B cell (primary cell): Measurements from ENCODE around the gene TMEFF1. TPM values are rescaled to one million over a fixed set of nuclear protein-coding genes. Genes with fewer than 3 reads are reported as not detected.

Experiments used
- ATAC-seq: fragments of 200-7000 bp; cut with Tn5 transposase; one replicate; pipeline ENCODE4 v1.10.0; 2021; ENCODE audit warnings: low read depth, mild to moderate bottlenecking, moderate number of reproducible peaks, moderate library complexity
- CTCF ChIA-PET: fragments of 350-600 bp; sonication (Branson Sonifier 250); formaldehyde crosslinking; loops from one replicate; lab custom pipeline; 2021; ENCODE audit warnings: antibody characterized with exemption, inconsistent platforms; lab: Charles Lee
- POLR2A ChIA-PET: fragments of 350-600 bp; sonication (Branson Sonifier 250); formaldehyde crosslinking; loops from one replicate; lab custom pipeline; 2021; ENCODE audit warnings: antibody characterized with exemption; lab: Charles Lee
- DNase-seq: peaks from one replicate; pipeline ENCODE4 v3.0.0; 2013
- H2AFZ ChIP-seq: 2 replicates; pipeline ENCODE4 v1.6.1; 2012; ENCODE audit warnings: mild to moderate bottlenecking, low read depth, low read length; ENCODE audit not compliant: insufficient read depth, poor library complexity, severe bottlenecking
- H3K27ac ChIP-seq, 2 donors: 1 replicate in 1 of 2; 2 replicates in 1 of 2; pipeline ENCODE4 v1.5.1; 2012 to 2013; ENCODE audit warnings: low read length in 2 of 2, mild to moderate bottlenecking in 2 of 2, moderate library complexity in 1 of 2
- H3K27me3 ChIP-seq, 4 experiments: fragments of 200-600 bp in 1 of 4; sonication (generic) in 1 of 4; replicated peaks in 1 of 4; 1 replicate in 2 of 4; 2 replicates in 2 of 4; pipeline versions ENCODE4 v1.6.1 to v1.7.0; 2013 to 2016; ENCODE audit warnings: low read length in 3 of 4, mild to moderate bottlenecking in 2 of 4, mixed read lengths in 1 of 4, moderate library complexity in 1 of 4; ENCODE audit not compliant: insufficient read depth in 4 of 4, control insufficient read depth in 3 of 4; ENCODE audit errors: control extremely low read depth in 1 of 4
- H3K36me3 ChIP-seq, 2 experiments: replicated peaks in 1 of 2; 1 replicate in 1 of 2; 2 replicates in 1 of 2; pipeline versions ENCODE4 v1.6.1 to v1.7.1; 2013; ENCODE audit warnings: low read length in 1 of 2; ENCODE audit not compliant: insufficient read depth in 2 of 2, control insufficient read depth in 1 of 2; ENCODE audit errors: control extremely low read depth in 1 of 2, extremely low read depth in 1 of 2
- H3K4me1 ChIP-seq, 2 donors: fragments of 200-600 bp in 1 of 2; sonication (generic) in 1 of 2; 1 replicate in 1 of 2; 2 replicates in 1 of 2; pipeline versions ENCODE4 v1.5.1 to v1.6.1; 2013 to 2017; ENCODE audit warnings: low read length in 2 of 2; ENCODE audit not compliant: control insufficient read depth in 2 of 2, insufficient read depth in 2 of 2
- H3K4me2 ChIP-seq: replicated peaks from 2 replicates; pipeline ENCODE3; 2012; ENCODE audit warnings: mild to moderate bottlenecking, low read depth, low read length; ENCODE audit not compliant: poor library complexity, severe bottlenecking
- H3K4me3 ChIP-seq, 5 experiments: fragments of 200-600 bp in 1 of 5; sonication (generic) in 1 of 5; 1 replicate in 3 of 5; 2 replicates in 2 of 5; pipeline versions ENCODE4 v1.5.1 to v1.7.0; 2011 to 2016; ENCODE audit warnings: low read length in 4 of 5, mild to moderate bottlenecking in 4 of 5, low read depth in 2 of 5, control low read depth in 1 of 5, moderate library complexity in 1 of 5; ENCODE audit not compliant: insufficient read depth in 1 of 5; ENCODE audit errors: control extremely low read depth in 1 of 5, extremely low read depth in 1 of 5
- H3K79me2 ChIP-seq: fragments of 200-600 bp; sonication (generic); one replicate; pipeline ENCODE4 v1.6.0; 2016; ENCODE audit warnings: low read length; ENCODE audit not compliant: control insufficient read depth, insufficient read depth
- H3K9ac ChIP-seq: fragments of 200-600 bp; sonication (generic); 2 replicates; pipeline ENCODE4 v1.6.1; 2017; ENCODE audit warnings: mild to moderate bottlenecking, low read length, moderate library complexity
- H3K9me3 ChIP-seq, 3 donors: one replicate each; pipeline versions ENCODE4 v1.6.1 to v1.7.1; 2013; ENCODE audit warnings: low read length in 2 of 3; ENCODE audit not compliant: control insufficient read depth in 2 of 3, insufficient read depth in 1 of 3; ENCODE audit errors: control extremely low read depth in 1 of 3
- H4K20me1 ChIP-seq: 2 replicates; pipeline ENCODE4 v1.6.0; 2012; ENCODE audit warnings: mild to moderate bottlenecking, low read length; ENCODE audit not compliant: insufficient read depth, control insufficient read depth, poor library complexity, severe bottlenecking
- H3K27ac Mint-ChIP-seq: one replicate; pipeline ENCODE4 v1.8.0; 2021; ENCODE audit warnings: mixed read lengths
- H3K27me3 Mint-ChIP-seq: one replicate; pipeline ENCODE4 v1.8.0; 2021; ENCODE audit warnings: mixed read lengths
- H3K4me1 Mint-ChIP-seq: one replicate; pipeline ENCODE4 v1.8.0; 2021; ENCODE audit warnings: mixed read lengths
- H3K4me3 Mint-ChIP-seq: one replicate; pipeline ENCODE4 v1.8.0; 2021; ENCODE audit warnings: mixed read lengths
- H3K9me3 Mint-ChIP-seq: one replicate; pipeline ENCODE4 v1.8.0; 2022; ENCODE audit warnings: mixed read lengths; ENCODE audit not compliant: insufficient read depth
- EZH2 ChIP-seq: IDR thresholded peaks from 2 replicates; pipeline ENCODE4 v1.6.1; 2012; ENCODE audit warnings: borderline replicate concordance, low read depth, mild to moderate bottlenecking, moderate library complexity, low read length; ENCODE audit not compliant: insufficient read depth, poor library complexity, severe bottlenecking
- WGBS: methylation state at CpG from one replicate; pipeline ENCODE4 v1.1.5; 2013; ENCODE audit warnings: missing lambda C conversion rate; ENCODE audit not compliant: insufficient coverage; 5-methylcytosine and 5-hydroxymethylcytosine counted together
- intact Hi-C: fragments of 100-400 bp; cut with micrococcal nuclease; formaldehyde crosslinking; loops from one replicate; pipeline ENCODE4 v1.10.0; 2022
- polyA plus RNA-seq: library from polyadenylated mRNA; depleted of rRNA; stranded (reverse); fragments of >200 nt; gene quantifications from 2 replicates; pipeline ENCODE4 v1.2.3, GENCODE V29; 2012
- total RNA-seq, 2 donors: library from RNA; stranded (reverse); fragments of 120-200 nt in 1 of 2; gene quantifications; 1 replicate in 1 of 2; 2 replicates in 1 of 2; pipeline versions ENCODE4 v1.2.3 to v1.2.4, GENCODE V29; 2013 to 2022
- TF ChIP-seq, protein P1 (sequence below): fragments of 200-600 bp; IDR thresholded peaks from one replicate; pipeline ENCODE4 v1.8.0; 2022; ENCODE audit warnings: antibody characterized with exemption, mild to moderate bottlenecking

The TMEFF1 gene
- total and polyA plus RNA-seq, 2 donors (not counting 1 experiment from before 2014, with no cell fraction given) = not detected

DNA sequence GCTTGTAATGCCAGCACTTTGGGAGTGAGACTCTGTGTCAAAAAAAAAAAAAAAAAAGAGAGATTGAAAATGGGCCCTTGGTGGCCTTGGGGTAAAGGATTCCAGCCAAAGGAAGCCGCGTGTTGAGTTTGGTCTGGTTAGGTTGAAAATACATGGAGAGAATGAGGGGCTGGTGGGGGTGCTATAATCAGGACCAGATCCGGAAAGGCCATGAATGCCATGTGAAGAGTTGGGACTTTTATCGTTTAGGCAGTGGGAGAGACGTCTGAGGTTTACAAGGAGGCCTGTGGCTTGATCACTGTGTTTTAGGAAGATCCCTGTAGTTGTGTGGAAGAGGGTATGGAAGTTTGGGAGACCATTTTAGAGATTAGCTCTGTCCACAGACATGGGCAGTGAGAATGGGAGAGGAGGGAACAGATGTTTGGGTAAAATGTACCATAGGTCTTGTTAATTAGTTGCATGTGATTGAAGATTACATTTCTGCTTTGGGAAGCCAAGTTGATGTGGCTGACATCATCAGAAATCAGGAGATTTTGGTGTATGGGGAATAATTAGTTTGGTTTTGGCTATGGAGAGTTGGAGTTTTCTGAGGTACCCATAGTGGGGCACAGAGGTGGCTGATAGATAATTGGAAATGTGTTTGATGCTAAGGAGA, 42.5 kb upstream of the TMEFF1 start:
- no peak overlapping the region for H2AFZ ChIP-seq
- Mint-ChIP-seq H3K27me3 (no peaks in the 10 kb centered on the region), H3K4me3 (no peak overlapping the region), H3K27ac (no peak overlapping the region), H3K9me3 (no peaks in the 10 kb centered on the region), H3K4me1 (peaks cover 21% of the 10 kb centered on the region)
- no peaks in the 10 kb centered on the region for H3K27me3 ChIP-seq
- no peak overlapping the region for H3K9ac ChIP-seq
- peaks cover 13 to 16% of the 10 kb centered on the region in 2 donors for H3K4me1 ChIP-seq
- H3K4me3 ChIP-seq = no peak overlapping the region
- TF ChIP-seq, protein P1, sequence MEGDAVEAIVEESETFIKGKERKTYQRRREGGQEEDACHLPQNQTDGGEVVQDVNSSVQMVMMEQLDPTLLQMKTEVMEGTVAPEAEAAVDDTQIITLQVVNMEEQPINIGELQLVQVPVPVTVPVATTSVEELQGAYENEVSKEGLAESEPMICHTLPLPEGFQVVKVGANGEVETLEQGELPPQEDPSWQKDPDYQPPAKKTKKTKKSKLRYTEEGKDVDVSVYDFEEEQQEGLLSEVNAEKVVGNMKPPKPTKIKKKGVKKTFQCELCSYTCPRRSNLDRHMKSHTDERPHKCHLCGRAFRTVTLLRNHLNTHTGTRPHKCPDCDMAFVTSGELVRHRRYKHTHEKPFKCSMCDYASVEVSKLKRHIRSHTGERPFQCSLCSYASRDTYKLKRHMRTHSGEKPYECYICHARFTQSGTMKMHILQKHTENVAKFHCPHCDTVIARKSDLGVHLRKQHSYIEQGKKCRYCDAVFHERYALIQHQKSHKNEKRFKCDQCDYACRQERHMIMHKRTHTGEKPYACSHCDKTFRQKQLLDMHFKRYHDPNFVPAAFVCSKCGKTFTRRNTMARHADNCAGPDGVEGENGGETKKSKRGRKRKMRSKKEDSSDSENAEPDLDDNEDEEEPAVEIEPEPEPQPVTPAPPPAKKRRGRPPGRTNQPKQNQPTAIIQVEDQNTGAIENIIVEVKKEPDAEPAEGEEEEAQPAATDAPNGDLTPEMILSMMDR = no peak
- no peak for TF ChIP-seq EZH2
- ChIA-PET CTCF (interaction anchor here (0.7 to 1.5 kb wide), 2 partner anchors 8 to 154 kb away, joined by 3 to 8 read pairs; no protein-coding TSS in a partner anchor), POLR2A (interaction anchor here (0.6 kb wide), 1 partner anchor 258 kb away, joined by 3 read pairs; no protein-coding TSS in a partner anchor)
- no peaks in the 10 kb centered on the region for H3K9me3 ChIP-seq
- DNase-seq (no peak), ATAC-seq (no peak)
- H3K4me2 ChIP-seq = no peak overlapping the region
- no peaks in the 10 kb centered on the region for H4K20me1 ChIP-seq
- WGBS = 99% methylated on average over 5 of the region's 5 CpGs
- H3K79me2 ChIP-seq = peaks cover 13% of the 10 kb centered on the region
- intact Hi-C loops = loop anchor here (10.0 kb wide), 3 partner anchors 106 to 1636 kb away; partner anchors contain the start of gene ANKS6
- no peaks in the 10 kb centered on the region for H3K36me3 ChIP-seq
- H3K27ac ChIP-seq = no peak overlapping the region

DNA sequence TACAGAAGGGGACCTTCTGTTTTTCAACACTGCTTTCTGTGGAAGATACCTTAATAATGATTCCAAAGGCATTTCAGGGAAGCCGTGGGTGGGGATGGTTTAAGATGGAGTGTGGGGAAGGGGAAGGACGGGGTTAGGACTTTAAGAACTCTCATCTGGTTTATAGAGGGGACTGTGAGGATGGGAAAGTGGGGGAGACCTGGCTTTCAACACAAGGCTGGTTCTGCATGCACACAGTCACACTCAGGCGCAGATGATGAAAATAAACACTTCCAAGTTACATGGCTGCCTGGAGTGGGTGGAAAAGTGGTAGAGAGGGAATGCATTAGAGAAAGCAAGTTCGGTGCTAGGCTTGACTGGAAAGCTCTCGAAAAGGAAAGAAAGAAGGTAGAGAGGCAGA, 41.1 kb upstream of the TMEFF1 start:
- WGBS = 100% methylated on average over 2 of the region's 5 CpGs
- peaks cover 7 to 9% of the 10 kb centered on the region in 2 donors for H3K4me1 ChIP-seq
- TF ChIP-seq EZH2 = no peak
- no peaks in the 10 kb centered on the region for H3K36me3 ChIP-seq
- intact Hi-C loops = loop anchor here (10.0 kb wide), 3 partner anchors 107 to 1637 kb away; partner anchors contain the start of gene ANKS6
- ChIA-PET POLR2A (no interaction called here), CTCF (interaction anchor here (0.5 kb wide), 1 partner anchor 1226 kb away, joined by 6 read pairs; no protein-coding TSS in a partner anchor)
- Mint-ChIP-seq H3K4me3 (no peak overlapping the region), H3K4me1 (peaks cover 12% of the 10 kb centered on the region), H3K27me3 (no peaks in the 10 kb centered on the region), H3K9me3 (no peaks in the 10 kb centered on the region), H3K27ac (no peak overlapping the region)
- ATAC-seq (no peak), DNase-seq (no peak)
- no peak overlapping the region for H3K4me2 ChIP-seq
- no peak overlapping the region for H3K4me3 ChIP-seq
- H3K9me3 ChIP-seq = no peaks in the 10 kb centered on the region
- no peak overlapping the region for H2AFZ ChIP-seq
- H3K9ac ChIP-seq = no peak overlapping the region
- no peaks in the 10 kb centered on the region for H4K20me1 ChIP-seq
- H3K79me2 ChIP-seq = peaks cover 13% of the 10 kb centered on the region
- no peaks in the 10 kb centered on the region for H3K27me3 ChIP-seq
- H3K27ac ChIP-seq = no peak overlapping the region
